Measurements from ENCODE around the gene RNASE13. TPM values are rescaled to one million over a fixed set of nuclear protein-coding genes. Genes with fewer than 3 reads are reported as not detected.

The RNASE13 gene
- total and polyA plus RNA-seq, 5 experiments from 2014 or later, result not detected

- Mint-ChIP-seq H3K4me1 (no peaks in the 10 kb centered on the region), H3K9me3 (no peaks in the 10 kb centered on the region), H3K27ac (peak overlapping the region in 1 of 10 donors; percentile 13), H3K27me3 (peaks cover 19 to 45% (median 33%) of the 10 kb centered on the region in 5 donors), H3K4me3 (no peak overlapping the region), H3K36me3 (no peaks in the 10 kb centered on the region)
- DNase-seq (no peak), ATAC-seq (no peak)
- POLR2A ChIA-PET, result no interaction called here
Observed at GRCh38 chr14:21059842-21060613, 25.4 kb upstream of the RNASE13 start.

DNA sequence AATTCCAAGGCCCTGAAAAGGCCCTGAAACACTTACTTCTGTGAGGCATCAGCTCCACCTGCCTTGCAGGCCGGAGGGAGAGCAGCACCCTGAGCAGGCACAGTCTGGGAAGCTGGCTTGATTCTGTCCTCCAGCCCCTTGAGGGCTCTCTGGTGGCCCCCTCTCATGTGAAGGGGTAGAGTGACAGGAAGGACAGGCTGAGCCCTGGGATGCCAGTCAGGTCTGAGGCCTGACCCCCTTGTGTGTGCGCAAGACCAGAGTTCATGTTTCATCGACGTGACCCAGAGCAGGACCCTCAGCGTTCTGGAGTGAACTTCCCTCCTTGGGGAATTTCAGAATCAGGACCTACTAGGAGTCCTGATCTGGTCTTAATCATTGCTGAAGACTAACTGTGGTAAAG is 24.3 kb upstream of the RNASE13 start:
- H3K4me1 Mint-ChIP-seq, result no peaks in the 10 kb centered on the region
- H3K4me3 Mint-ChIP-seq, result no peak overlapping the region
- H3K27me3 Mint-ChIP-seq, result peaks cover 17 to 39% (median 29%) of the 10 kb centered on the region in 5 donors
- H3K36me3 Mint-ChIP-seq, result no peaks in the 10 kb centered on the region
- POLR2A ChIA-PET, result no interaction called here
- no peak overlapping the region for H3K27ac Mint-ChIP-seq
- no peaks in the 10 kb centered on the region for H3K9me3 Mint-ChIP-seq
- ATAC-seq (no peak), DNase-seq (no peak)

GRCh38 chr14:21057803-21058675 is 23.4 kb upstream of the RNASE13 start, which contains the start of gene RNASE8:
Gene RNASE8, plus strand, starts transcription at chr14:21057822. Its CDS starts 71 bp downstream, at chr14:21057893.
- H3K4me3 Mint-ChIP-seq, result no peak within 1 kb of the TSS
- ATAC-seq (no peak), DNase-seq (no peak)
- peak within 1 kb of the TSS in 1 of 10 donors; percentile 33 for H3K27ac Mint-ChIP-seq
- H3K27me3 Mint-ChIP-seq, result peaks cover 11 to 30% (median 22%) of the 10 kb centered on the region in 5 donors
- POLR2A ChIA-PET, result interaction anchor here (1.1 kb wide), 1 partner anchor 10 kb away, joined by 3 read pairs; no protein-coding TSS in a partner anchor
- no peaks in the 10 kb centered on the region for H3K36me3 Mint-ChIP-seq
- H3K9me3 Mint-ChIP-seq, result no peaks in the 10 kb centered on the region
- H3K4me1 Mint-ChIP-seq, result no peaks in the 10 kb centered on the region

DNA sequence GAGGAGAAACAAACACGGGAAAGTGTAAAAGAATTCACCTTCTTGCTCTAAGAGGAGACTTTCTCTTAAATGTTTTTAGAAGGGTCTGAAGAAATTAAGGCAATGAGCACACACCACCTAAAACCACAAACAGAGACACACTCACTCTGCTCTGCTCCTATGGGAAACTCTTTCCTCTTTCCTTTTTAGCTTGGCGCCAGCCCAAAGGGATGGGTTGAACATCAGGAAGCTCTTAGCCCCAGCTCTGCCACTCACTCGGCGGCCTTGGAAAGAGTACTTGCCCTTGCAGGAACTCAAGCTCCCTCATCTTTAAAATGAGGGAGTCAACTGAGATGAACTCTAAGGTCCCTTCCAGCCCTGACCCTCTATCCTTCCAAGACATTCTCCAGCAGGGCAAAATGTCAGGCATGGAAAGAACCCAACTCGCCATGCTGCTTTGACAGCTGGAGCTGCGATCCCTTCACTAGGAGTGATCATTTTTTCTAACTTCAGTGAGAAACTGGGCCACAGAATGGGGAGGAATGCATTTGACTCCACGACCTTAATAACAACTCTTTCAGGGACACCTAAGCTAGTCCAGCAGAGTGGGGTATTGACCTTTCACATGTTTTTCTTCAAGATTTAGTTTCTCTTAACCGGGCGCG is 22.0 kb upstream of the RNASE13 start:
- Mint-ChIP-seq H3K4me3 (no peak overlapping the region), H3K27me3 (peaks cover 7 to 20% (median 14%) of the 10 kb centered on the region in 5 donors), H3K36me3 (no peaks in the 10 kb centered on the region), H3K4me1 (no peaks in the 10 kb centered on the region), H3K9me3 (no peaks in the 10 kb centered on the region), H3K27ac (no peak overlapping the region)
- ATAC-seq (no peak), DNase-seq (no peak)
- POLR2A ChIA-PET, result no interaction called here

DNA sequence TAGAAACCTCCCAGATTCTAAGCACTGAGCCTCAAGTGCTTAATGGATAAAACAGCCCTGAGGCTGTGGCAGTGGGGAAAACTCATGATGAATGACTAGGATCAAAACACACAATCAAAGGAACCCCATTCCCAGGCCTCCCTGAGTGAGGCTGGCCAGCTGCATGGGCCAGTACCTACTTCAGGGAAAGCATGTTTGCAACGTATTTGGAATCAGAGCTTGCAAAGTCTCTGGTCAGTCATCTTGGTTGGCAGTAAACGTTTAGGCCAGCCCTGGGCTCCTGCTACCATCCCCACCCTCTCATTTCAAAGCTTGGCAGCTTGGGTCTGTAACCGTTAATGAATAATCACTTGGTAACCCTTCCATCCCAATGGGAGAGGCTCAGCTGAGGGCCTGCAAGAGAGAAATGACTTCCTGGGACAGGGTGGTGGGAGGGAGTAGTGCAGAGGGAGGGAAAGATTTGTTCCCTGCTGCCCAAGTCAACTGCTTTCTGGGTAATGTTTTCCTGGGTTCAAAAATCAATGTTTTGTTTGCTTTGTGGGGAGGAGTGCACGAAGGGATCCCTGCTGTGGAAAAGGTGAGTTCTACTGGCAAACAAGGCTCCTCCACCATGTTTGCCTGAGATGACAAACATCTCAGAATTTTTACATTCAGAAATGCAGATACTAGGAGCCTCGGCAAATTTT is 21.0 kb upstream of the RNASE13 start:
- DNase-seq, result no peak
- ATAC-seq, result no peak
- Mint-ChIP-seq H3K4me1 (no peaks in the 10 kb centered on the region), H3K36me3 (no peaks in the 10 kb centered on the region), H3K27me3 (peaks cover 3 to 11% (median 11%) of the 10 kb centered on the region in 5 donors), H3K27ac (no peak overlapping the region), H3K4me3 (no peak overlapping the region), H3K9me3 (no peaks in the 10 kb centered on the region)
- POLR2A ChIA-PET, result no interaction called here

GRCh38 chr14:21054768-21055145 is 20.1 kb upstream of the RNASE13 start:
- POLR2A ChIA-PET, result no interaction called here
- H3K36me3 Mint-ChIP-seq, result no peaks in the 10 kb centered on the region
- no peaks in the 10 kb centered on the region for H3K9me3 Mint-ChIP-seq

DNA sequence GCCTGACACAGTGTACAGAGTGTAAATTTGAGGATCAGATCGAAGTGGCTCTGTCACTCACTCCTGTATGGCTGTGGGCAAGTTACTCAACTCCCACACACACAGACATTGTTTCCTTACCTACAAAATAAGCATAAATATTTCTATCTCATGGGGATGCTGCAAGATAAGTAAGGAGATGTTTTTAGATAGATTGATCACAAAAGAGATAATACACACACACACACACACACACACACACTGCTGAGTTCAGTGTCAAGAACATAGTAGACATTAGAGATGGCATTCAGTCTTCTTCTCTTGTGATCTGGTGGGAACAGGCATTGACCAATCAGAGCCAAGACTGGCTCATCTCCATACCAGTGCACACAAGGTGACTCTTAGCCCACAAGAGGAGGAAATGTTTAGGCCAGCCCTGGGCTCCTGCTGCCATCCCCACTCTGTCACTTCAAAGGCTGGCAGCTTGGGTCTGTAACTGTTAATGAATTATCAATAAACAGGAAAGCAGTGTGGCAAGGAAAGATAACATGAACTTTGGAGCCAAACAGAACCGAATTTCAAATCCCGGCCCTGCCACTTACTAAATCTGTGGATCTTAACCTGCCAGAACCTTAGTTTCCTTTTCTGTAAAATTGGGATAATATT is 19.6 kb upstream of the RNASE13 start:
- ATAC-seq (no peak), DNase-seq (no peak)
- no peak overlapping the region for H3K4me3 Mint-ChIP-seq
- POLR2A ChIA-PET, result no interaction called here
- H3K36me3 Mint-ChIP-seq, result no peaks in the 10 kb centered on the region
- H3K27me3 Mint-ChIP-seq, result peaks cover 0 to 4% (median 0%) of the 10 kb centered on the region in 5 donors
- no peaks in the 10 kb centered on the region for H3K4me1 Mint-ChIP-seq
- H3K27ac Mint-ChIP-seq, result no peak overlapping the region
- H3K9me3 Mint-ChIP-seq, result no peaks in the 10 kb centered on the region

More at GRCh38 chr14:21054768-21055145, 20.1 kb upstream of the RNASE13 start:
- no peak overlapping the region for H3K27ac Mint-ChIP-seq
- ATAC-seq (no peak), DNase-seq (no peak)
- no peak overlapping the region for H3K4me3 Mint-ChIP-seq
- peaks cover 0 to 4% (median 3%) of the 10 kb centered on the region in 5 donors for H3K27me3 Mint-ChIP-seq
- H3K4me1 Mint-ChIP-seq, result no peaks in the 10 kb centered on the region

- Mint-ChIP-seq H3K4me3 (no peak overlapping the region), H3K27me3 (peaks cover 0 to 4% (median 3%) of the 10 kb centered on the region in 5 donors), H3K9me3 (no peaks in the 10 kb centered on the region), H3K4me1 (no peaks in the 10 kb centered on the region), H3K36me3 (no peaks in the 10 kb centered on the region), H3K27ac (no peak overlapping the region)
- ATAC-seq (no peak), DNase-seq (no peak)
- POLR2A ChIA-PET, result no interaction called here
Observed at GRCh38 chr14:21053184-21054122, 18.8 kb upstream of the RNASE13 start.

- POLR2A ChIA-PET, result no interaction called here
- Mint-ChIP-seq H3K4me1 (no peaks in the 10 kb centered on the region), H3K36me3 (no peaks in the 10 kb centered on the region), H3K9me3 (no peaks in the 10 kb centered on the region), H3K27ac (no peak overlapping the region), H3K4me3 (no peak overlapping the region), H3K27me3 (peaks cover 0 to 10% (median 7%) of the 10 kb centered on the region in 5 donors)
- ATAC-seq (no peak), DNase-seq (no peak)
Observed at GRCh38 chr14:21050597-21050996, 16.0 kb upstream of the RNASE13 start.

DNA sequence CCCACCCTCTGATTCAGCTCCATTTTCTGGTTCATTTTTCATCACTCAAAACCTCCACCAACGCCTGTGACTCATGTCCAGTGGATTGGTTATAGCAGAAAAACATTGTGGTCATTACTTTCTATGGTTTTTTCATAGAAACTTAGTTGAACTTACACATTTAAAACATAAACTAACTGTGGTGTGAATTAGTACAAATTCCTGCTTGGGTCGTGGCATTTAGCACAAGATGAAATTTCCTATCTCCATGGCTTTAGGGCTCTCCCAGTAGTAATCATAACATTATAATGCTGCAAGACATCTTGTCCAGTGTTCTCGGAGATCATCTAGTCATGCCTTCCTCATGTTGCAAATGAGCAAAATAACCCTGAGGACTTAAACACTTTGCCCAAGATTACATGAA is 14.7 kb upstream of the RNASE13 start:
- peaks cover 0 to 13% (median 8%) of the 10 kb centered on the region in 5 donors for H3K27me3 Mint-ChIP-seq
- no peaks in the 10 kb centered on the region for H3K36me3 Mint-ChIP-seq
- POLR2A ChIA-PET, result interaction anchor here (0.6 kb wide), 1 partner anchor 255 kb away, joined by 4 read pairs; no protein-coding TSS in a partner anchor
- no peak overlapping the region for H3K27ac Mint-ChIP-seq
- H3K4me1 Mint-ChIP-seq, result peaks cover 3 to 5% (median 4%) of the 10 kb centered on the region in 4 donors
- no peak for ATAC-seq
- no peak overlapping the region for H3K4me3 Mint-ChIP-seq
- DNase-seq, result no peak
- H3K9me3 Mint-ChIP-seq, result no peaks in the 10 kb centered on the region

DNA sequence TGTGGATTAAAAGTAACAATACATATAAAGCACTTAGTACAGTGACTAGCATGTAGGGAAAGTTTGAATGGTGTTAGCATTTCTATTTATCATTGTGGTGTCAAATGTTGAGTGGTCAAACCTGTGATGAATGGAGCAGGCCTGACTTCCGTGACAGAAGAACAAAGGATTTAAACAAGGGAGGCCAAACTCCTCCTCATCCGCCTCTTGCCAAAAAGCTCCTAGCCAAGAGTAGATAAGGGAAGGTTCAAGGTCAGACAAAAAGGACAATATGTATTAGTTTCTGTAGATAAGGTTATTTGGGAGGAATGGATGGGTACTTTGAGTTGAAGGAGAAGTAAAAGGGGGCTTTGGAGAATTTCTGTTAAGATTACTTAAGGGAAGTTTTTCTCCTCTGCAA is 14.0 kb upstream of the RNASE13 start:
- no peak for ATAC-seq
- Mint-ChIP-seq H3K4me3 (no peak overlapping the region), H3K27me3 (peaks cover 0 to 15% (median 8%) of the 10 kb centered on the region in 5 donors), H3K36me3 (no peaks in the 10 kb centered on the region), H3K27ac (no peak overlapping the region), H3K9me3 (no peaks in the 10 kb centered on the region), H3K4me1 (peaks cover 5 to 8% (median 7%) of the 10 kb centered on the region in 4 donors)
- POLR2A ChIA-PET, result interaction anchor here (0.6 to 0.8 kb wide), 2 partner anchors 9 to 255 kb away, joined by 3 to 4 read pairs; partner anchors contain the start of gene RNASE8
- DNase-seq, result no peak
